Keratinocyte (primary cell): ENCODE results near the gene OR10A4. TPM values are rescaled to one million over a fixed set of nuclear protein-coding genes. Genes with fewer than 3 reads are reported as not detected.

Source experiments
- DNase-seq: peaks from one replicate; pipeline ENCODE4 v3.0.0-alpha.2; 2011; ENCODE audit warnings: low read depth, missing footprints, low spot score
- FAIRE-seq: peaks from 2 replicates; lab custom pipeline; 2011; peaks lifted over from hg19 to GRCh38; lab: Jason Lieb, UNC
- H2AFZ ChIP-seq: 2 replicates; pipeline ENCODE4 v1.6.0; 2012; ENCODE audit warnings: low read length, control low read depth, inconsistent platforms; ENCODE audit not compliant: control insufficient read depth
- H3K27ac ChIP-seq: 2 replicates; pipeline ENCODE4 v1.5.1; 2011; ENCODE audit warnings: low read length; ENCODE audit not compliant: control insufficient read depth, insufficient read depth
- H3K27me3 ChIP-seq: 3 replicates; pipeline ENCODE4 v1.6.0; 2011; ENCODE audit warnings: low read length; ENCODE audit not compliant: control insufficient read depth, insufficient read depth; ENCODE audit errors: extremely low read depth
- H3K36me3 ChIP-seq, 2 experiments: 2 replicates in 1 of 2; 3 replicates in 1 of 2; pipeline ENCODE4 v1.5.1; 2011; ENCODE audit warnings: low read length in 2 of 2, mild to moderate bottlenecking in 1 of 2; ENCODE audit not compliant: control insufficient read depth in 2 of 2, insufficient read depth in 2 of 2; ENCODE audit errors: extremely low read depth in 1 of 2
- H3K4me1 ChIP-seq: 3 replicates; pipeline ENCODE4 v1.5.1; 2011; ENCODE audit warnings: low read length; ENCODE audit not compliant: control insufficient read depth, insufficient read depth; ENCODE audit errors: extremely low read depth
- H3K4me2 ChIP-seq: 3 replicates; pipeline ENCODE4 v1.6.0; 2011; ENCODE audit warnings: low read depth, low read length; ENCODE audit not compliant: control insufficient read depth, insufficient read depth; ENCODE audit errors: extremely low read depth
- H3K4me3 ChIP-seq, 3 experiments: fragments of 200-600 bp in 1 of 3; sonication (generic) in 1 of 3; 2 replicates in 2 of 3; 3 replicates in 1 of 3; pipeline ENCODE4 v1.5.1; 2011 to 2016; ENCODE audit warnings: low read length in 3 of 3, mild to moderate bottlenecking in 3 of 3, control low read depth in 2 of 3, inconsistent platforms in 1 of 3, low read depth in 1 of 3, mixed read lengths in 1 of 3, mixed run types in 1 of 3, moderate library complexity in 1 of 3; ENCODE audit not compliant: control insufficient read depth in 2 of 3, insufficient read depth in 2 of 3; ENCODE audit errors: extremely low read depth in 1 of 3
- H3K79me2 ChIP-seq: 2 replicates; pipeline ENCODE4 v1.6.0; 2012; ENCODE audit warnings: low read length; ENCODE audit not compliant: control insufficient read depth, insufficient read depth
- H3K9ac ChIP-seq: 3 replicates; pipeline ENCODE4 v1.6.0; 2011; ENCODE audit warnings: low read length; ENCODE audit not compliant: control insufficient read depth, insufficient read depth; ENCODE audit errors: extremely low read depth
- H3K9me1 ChIP-seq: 3 replicates; pipeline ENCODE4 v1.6.0; 2011; ENCODE audit warnings: low read length; ENCODE audit not compliant: control insufficient read depth, insufficient read depth; ENCODE audit errors: extremely low read depth
- H3K9me3 ChIP-seq: 2 replicates; pipeline ENCODE4 v1.5.1; 2012; ENCODE audit warnings: low read depth, low read length; ENCODE audit not compliant: control insufficient read depth
- H4K20me1 ChIP-seq: 3 replicates; pipeline ENCODE4 v1.6.0; 2011; ENCODE audit warnings: low read length; ENCODE audit not compliant: control insufficient read depth, insufficient read depth; ENCODE audit errors: extremely low read depth
- CTCF ChIP-seq, 3 experiments: IDR thresholded peaks in 1 of 3; conservative IDR thresholded peaks in 1 of 3; optimal IDR thresholded peaks in 1 of 3; 2 replicates in 2 of 3; 3 replicates in 1 of 3; pipeline versions ENCODE3 to v1.5.1; 2011; ENCODE audit warnings: low read length in 3 of 3, mild to moderate bottlenecking in 3 of 3, moderate library complexity in 2 of 3, control low read depth in 1 of 3, inconsistent platforms in 1 of 3; ENCODE audit not compliant: insufficient read depth in 2 of 3; ENCODE audit errors: extremely low read depth in 1 of 3
- EZH2 ChIP-seq: IDR thresholded peaks from one replicate; pipeline ENCODE4 v1.6.1; 2012; ENCODE audit warnings: inconsistent platforms, mild to moderate bottlenecking, low read length, moderate library complexity
- dilution Hi-C: fragments of 300-500 bp; cut with MboI; formaldehyde crosslinking; loops from one replicate; pipeline ENCODE4 v1.7.0; 2020; ENCODE audit warnings: low sequenced_read_pairs; ENCODE audit not compliant: extremely low pct_ligation_motif_present
- polyA plus RNA-seq, 5 experiments: library from polyadenylated mRNA; depleted of rRNA in 3 of 5; stranded (reverse) in 3 of 5; stranded (forward) in 1 of 5; unstranded in 1 of 5; fragments of >200 nt; gene quantifications; 1 replicate in 1 of 5; 2 replicates in 3 of 5; 3 replicates in 1 of 5; pipeline versions ENCODE4 v1.2.1 to v1.2.3, GENCODE V29; 2011 to 2012; ENCODE audit warnings: missing spikeins in 2 of 5, low read depth in 1 of 5, low replicate concordance in 1 of 5

Gene OR10A4
- polyA plus RNA-seq, 1 donor (not counting 4 experiments of a cell fraction or from before 2014, with no cell fraction given): not detected

DNA sequence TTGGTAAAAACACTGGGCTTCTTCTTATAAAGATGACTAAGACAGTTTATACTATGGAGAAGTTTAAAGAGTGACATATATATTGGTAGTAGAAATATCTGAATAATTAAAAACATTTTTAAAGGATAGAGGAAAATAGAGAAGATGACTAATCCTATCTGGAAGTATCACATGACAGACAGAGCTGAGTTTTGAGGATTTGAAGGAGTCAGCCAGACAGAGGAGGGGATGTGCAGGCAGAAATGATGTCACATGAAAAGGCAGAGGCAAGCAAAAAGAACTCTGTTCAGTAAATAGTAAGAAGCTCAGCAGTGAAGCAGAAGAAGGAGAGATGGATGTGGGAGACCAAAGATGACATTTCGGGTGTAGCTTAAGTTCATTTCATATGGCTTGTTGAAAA is 12.0 kb upstream of the OR10A4 start:
- no peaks in the 10 kb centered on the region for H3K9me3 ChIP-seq
- DNase-seq (no peak), FAIRE-seq (no peak)
- H3K4me1 ChIP-seq: no peaks in the 10 kb centered on the region
- no peaks in the 10 kb centered on the region for H4K20me1 ChIP-seq
- no peak overlapping the region for H3K4me2 ChIP-seq
- no peak for TF ChIP-seq CTCF (optimal IDR thresholded peaks at IDR 0.05 in 1 of 3, IDR thresholded peaks at IDR 0.05 in 1 of 3, conservative IDR thresholded peaks at IDR 0.05 in 1 of 3; ENCODE audit: extremely low read depth in 1 of 3, insufficient read depth in 2 of 3, low read length in 3 of 3)
- no peak for TF ChIP-seq EZH2
- dilution Hi-C loops: no loop called here
- H3K27ac ChIP-seq: no peak overlapping the region
- H3K36me3 ChIP-seq: no peaks in the 10 kb centered on the region
- H2AFZ ChIP-seq: no peak overlapping the region
- H3K4me3 ChIP-seq: no peak overlapping the region
- H3K27me3 ChIP-seq: no peaks in the 10 kb centered on the region
- H3K9ac ChIP-seq: no peak overlapping the region
- H3K79me2 ChIP-seq: no peaks in the 10 kb centered on the region
- no peaks in the 10 kb centered on the region for H3K9me1 ChIP-seq

- DNase-seq: no peak
- Histone ChIP-seq H3K9me1 (no peaks in the 10 kb centered on the region), H3K9ac (no peak overlapping the region), H3K79me2 (no peaks in the 10 kb centered on the region), H3K27ac (no peak overlapping the region), H4K20me1 (no peaks in the 10 kb centered on the region), H3K36me3 (no peaks in the 10 kb centered on the region), H3K4me1 (no peaks in the 10 kb centered on the region), H3K4me2 (no peak overlapping the region), H3K9me3 (no peaks in the 10 kb centered on the region), H3K4me3 (no peak overlapping the region), H2AFZ (no peak overlapping the region), H3K27me3 (no peaks in the 10 kb centered on the region)
- no peak for FAIRE-seq
- dilution Hi-C loops: no loop called here
- TF ChIP-seq EZH2 (no peak), CTCF (optimal IDR thresholded peaks at IDR 0.05 in 1 of 3, IDR thresholded peaks at IDR 0.05 in 1 of 3, conservative IDR thresholded peaks at IDR 0.05 in 1 of 3; ENCODE audit: extremely low read depth in 1 of 3, insufficient read depth in 2 of 3, low read length in 3 of 3) (no peak)
These were observed 5.1 kb upstream of the OR10A4 start for GRCh38 chr11:6871278-6871677.
